ENCODE results near the gene KSR1. TPM values are rescaled to one million over a fixed set of nuclear protein-coding genes. Genes with fewer than 3 reads are reported as not detected.
A peak's percentile ranks its signal among the peaks of the same experiment; 100 is the strongest.
"Not testable (repeated sequence)": the region's sequence is repeated elsewhere in the genome, so short reads cannot be mapped to it uniquely, and the experiment has no call there.

Gene KSR1
- total RNA-seq, 1 experiment from 2014 or later = 37.6 TPM

DNA sequence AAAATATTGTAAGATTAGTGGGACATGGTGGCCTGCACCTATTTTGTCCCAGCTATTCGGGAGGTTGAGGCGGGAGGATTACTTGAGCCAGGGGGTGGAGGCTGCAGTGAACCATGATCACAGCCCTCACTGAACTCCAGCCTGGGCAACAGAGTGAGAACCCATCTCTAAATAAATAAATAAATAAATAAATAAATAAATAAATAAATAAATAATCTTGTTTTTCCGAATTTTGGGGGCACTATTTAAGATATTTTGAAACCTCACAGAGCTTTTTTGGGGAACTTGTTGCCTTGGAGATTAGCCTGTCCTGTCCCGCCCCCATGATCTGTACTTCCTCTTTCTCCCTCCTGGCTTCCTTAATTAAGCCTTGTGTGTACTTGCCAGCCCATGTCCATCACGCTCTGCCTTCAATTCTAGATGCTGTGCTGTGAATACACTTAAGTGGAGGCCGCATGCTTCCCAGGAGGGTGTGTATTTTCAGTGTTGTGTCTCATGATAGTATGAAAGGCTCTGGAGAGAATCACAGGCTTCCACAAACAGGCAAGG is 179.1 kb downstream of the KSR1 start:
- Histone ChIP-seq H3K9me3 (replicated peaks) (no peaks in the 10 kb centered on the region), H3K27ac (no peak overlapping the region), H3K36me3 (no peaks in the 10 kb centered on the region), H3K4me1 (no peaks in the 10 kb centered on the region), H3K27me3 (no peaks in the 10 kb centered on the region), H3K4me3 (no peak overlapping the region)
- no peak for DNase-seq

DNA sequence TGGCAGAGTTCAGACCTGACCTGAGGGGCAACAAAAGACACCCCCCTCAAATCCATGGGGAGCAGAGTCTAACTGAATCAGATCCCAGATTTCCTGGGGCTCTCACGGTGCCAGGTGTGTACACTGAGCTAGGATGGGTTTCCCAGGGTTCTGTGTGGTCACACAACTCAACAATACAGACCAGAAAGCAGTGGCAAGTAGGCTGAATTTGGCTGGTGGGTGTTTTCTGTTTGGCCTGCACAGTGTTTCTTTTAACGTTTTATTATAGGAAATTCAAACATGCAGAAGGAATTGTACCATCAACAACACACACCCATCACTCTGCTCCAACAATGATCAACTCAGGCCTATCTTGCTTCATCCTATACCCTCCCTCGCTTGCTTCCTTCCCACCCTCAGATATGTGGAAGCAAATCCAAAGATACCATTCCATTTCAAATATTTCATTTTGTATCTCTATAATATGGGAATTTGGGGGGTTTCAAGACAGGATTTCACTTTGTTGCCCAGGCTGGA is 179.8 kb downstream of the KSR1 start:
- not testable (repeated sequence) for H3K4me1 ChIP-seq; H3K4me3 ChIP-seq; H3K36me3 ChIP-seq; H3K9me3 ChIP-seq (replicated peaks); H3K27ac ChIP-seq; DNase-seq; H3K27me3 ChIP-seq

DNA sequence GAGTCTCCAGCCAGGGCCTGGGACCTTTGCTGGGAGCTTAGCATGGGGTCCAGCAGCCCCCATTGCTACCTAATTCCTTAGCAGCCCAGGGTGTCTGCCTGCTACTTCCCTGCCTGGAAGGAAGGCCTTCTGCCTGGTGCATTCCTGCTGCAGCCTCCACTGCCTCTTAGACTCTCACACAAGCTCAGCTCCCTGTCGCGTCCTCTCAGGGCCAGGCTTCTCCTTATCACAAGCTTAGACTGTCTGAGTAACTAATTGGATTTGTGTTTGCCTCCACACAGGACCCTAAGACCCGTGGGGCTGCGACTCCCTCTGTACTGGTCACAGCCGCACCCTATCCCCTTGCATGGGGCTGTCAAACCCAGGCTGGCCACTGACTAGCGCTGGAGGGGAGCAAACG is 181.6 kb downstream of the KSR1 start:
- DNase-seq; H3K9me3 ChIP-seq (replicated peaks); H3K27me3 ChIP-seq; H3K36me3 ChIP-seq; H3K4me3 ChIP-seq; H3K4me1 ChIP-seq; H3K27ac ChIP-seq: not testable (repeated sequence)

DNA sequence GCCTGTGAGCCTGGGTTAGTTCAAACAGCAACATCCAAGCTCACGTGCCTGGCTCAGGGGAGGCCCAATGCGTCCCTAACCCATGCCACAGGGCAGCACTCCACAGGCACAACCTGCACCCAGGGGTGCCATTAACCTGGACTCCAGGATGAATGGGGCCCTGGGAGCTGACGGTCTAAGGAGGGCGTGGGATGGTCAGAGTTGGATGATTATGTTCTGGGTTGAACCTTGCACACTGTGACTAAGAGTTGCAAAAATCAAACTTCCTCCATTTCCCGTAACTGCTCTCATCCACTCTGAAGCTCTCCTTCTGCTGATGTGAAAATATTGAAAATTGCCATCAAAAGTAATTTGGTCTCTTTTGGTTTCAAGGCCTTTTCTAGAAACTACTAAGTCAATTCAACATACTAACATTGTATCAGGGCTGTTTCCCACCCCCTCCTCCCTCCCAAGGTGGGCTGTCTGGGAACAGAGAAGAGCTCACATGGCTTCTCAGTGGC is 182.2 kb downstream of the KSR1 start:
- H3K4me1 ChIP-seq; DNase-seq; H3K36me3 ChIP-seq; H3K27ac ChIP-seq; H3K27me3 ChIP-seq; H3K9me3 ChIP-seq (replicated peaks); H3K4me3 ChIP-seq: not testable (repeated sequence)

DNA sequence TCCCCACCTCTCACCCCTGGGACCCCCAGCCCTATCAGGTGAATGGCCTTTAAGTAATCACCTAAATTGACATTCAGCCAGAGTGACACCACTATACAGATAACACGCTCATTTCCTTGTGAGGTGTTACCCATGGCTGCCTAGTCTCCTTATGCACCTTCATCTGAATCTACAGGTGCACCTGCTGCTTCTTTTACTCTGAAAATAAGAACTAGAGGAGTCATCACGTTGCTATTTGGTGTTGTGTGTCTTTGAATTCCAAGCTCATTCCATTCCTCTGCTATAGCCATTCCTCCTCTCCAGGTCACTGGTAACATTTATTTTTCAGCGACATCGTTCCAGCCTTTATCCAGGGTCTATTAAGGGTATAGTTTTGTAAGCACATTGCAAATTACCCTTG is 184.5 kb downstream of the KSR1 start:
- H3K9me3 ChIP-seq (replicated peaks) = no peaks in the 10 kb centered on the region
- no peaks in the 10 kb centered on the region for H3K27me3 ChIP-seq
- H3K27ac ChIP-seq = no peak overlapping the region
- no peaks in the 10 kb centered on the region for H3K4me1 ChIP-seq
- no peak for DNase-seq
- H3K36me3 ChIP-seq = no peaks in the 10 kb centered on the region
- no peak overlapping the region for H3K4me3 ChIP-seq

DNA sequence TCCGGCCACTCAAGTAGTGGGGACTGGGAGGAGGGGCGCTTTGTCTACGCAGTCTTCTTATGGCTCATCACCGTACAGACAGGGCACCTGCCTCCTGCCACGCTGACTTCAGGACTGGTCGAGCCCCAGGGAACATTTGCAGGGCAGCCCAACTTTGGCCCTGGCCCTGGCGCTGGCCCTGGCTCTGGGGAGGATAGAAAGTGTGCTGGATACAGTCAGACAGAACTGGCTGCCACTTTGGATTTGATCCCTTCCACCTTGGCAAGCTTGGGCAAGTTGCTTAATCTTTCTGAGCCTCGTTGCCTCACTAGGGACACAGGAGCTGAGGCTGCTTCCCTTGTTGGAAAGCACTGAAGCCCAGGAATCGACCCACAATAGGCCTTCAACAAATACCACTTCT is 188.3 kb downstream of the KSR1 start:
- Histone ChIP-seq H3K9me3 (replicated peaks) (no peaks in the 10 kb centered on the region), H3K36me3 (no peaks in the 10 kb centered on the region)
- no peak for DNase-seq

DNA sequence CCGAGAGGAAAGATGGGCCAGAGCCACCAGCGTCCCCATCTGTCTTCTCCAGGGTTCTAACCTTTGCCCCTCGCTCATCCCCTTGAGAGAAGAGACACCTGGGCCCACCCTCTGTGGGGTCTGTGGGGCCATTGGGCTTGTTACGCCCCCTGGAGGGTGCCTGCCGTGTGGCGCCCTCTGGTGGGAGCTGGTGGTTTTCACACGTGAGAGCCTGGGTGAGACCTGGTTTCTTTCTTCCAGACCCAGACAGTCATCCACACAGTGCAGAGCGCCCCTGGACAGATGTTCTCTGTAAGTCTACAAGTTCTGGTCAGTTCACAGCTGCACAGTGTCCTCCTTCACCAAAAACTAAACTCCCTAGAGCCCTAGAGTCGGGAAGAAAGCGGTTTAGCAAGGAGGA is 189.4 kb downstream of the KSR1 start:
- not testable (repeated sequence) for DNase-seq; H3K4me3 ChIP-seq; H3K4me1 ChIP-seq; H3K36me3 ChIP-seq; H3K27me3 ChIP-seq; H3K27ac ChIP-seq; H3K9me3 ChIP-seq (replicated peaks)

More for the DNA sequence above, 188.3 kb downstream of the KSR1 start:
- no peak overlapping the region for H3K27ac ChIP-seq
- no peaks in the 10 kb centered on the region for H3K4me1 ChIP-seq
- peaks cover 6% of the 10 kb centered on the region; the same call in 1 of the 2 replicates for H3K27me3 ChIP-seq
- H3K4me3 ChIP-seq = no peak overlapping the region

DNA sequence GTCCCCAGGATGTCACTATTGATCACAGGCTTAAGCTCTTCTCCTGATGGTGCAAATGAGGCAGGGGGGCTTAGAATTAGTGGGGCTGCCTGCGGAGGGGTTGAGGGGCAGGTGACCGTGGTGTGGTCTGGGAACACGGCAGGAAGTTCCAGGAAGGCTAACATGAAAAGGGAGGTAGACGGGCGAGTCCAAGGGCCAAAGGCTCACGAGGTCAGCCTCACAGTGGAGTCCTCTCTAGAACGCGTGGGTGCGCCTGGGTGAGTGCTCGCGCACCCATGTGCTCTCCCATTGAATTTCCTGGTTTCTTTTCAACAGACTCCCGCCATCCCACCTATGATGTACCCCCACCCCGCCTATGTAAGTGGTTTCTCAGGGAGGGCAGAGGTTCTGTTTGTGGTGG is 190.0 kb downstream of the KSR1 start:
- Histone ChIP-seq H3K27me3 (peaks cover 6% of the 10 kb centered on the region; the same call in 1 of the 2 replicates), H3K4me3 (no peak overlapping the region), H3K4me1 (no peaks in the 10 kb centered on the region), H3K9me3 (replicated peaks) (no peaks in the 10 kb centered on the region), H3K27ac (no peak overlapping the region), H3K36me3 (no peaks in the 10 kb centered on the region)
- no peak for DNase-seq

DNA sequence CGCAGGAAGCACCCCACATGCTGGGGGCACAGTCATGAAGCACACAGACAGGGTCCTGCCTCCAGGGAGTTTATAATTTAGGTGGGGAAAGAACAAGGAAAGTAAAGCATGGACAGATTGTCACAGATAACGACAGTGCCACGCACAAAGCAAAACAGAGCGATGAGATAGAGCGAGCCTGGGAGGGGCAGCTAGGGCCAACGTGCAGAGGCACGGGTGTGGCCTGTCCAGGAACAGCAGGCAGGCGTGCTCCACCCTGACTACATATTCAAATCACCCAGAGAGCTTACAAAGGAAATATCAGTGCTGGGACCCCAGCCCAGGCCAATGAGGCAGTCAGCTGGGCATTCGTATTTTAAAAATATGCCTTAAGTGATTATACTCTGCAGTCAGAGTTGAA is 191.5 kb downstream of the KSR1 start:
- no peaks in the 10 kb centered on the region for H3K36me3 ChIP-seq
- H3K27me3 ChIP-seq = peaks cover 6% of the 10 kb centered on the region
- H3K4me1 ChIP-seq = no peaks in the 10 kb centered on the region
- no peaks in the 10 kb centered on the region for H3K9me3 ChIP-seq (replicated peaks)
- no peak for DNase-seq
- no peak overlapping the region for H3K27ac ChIP-seq
- H3K4me3 ChIP-seq = no peak overlapping the region

DNA sequence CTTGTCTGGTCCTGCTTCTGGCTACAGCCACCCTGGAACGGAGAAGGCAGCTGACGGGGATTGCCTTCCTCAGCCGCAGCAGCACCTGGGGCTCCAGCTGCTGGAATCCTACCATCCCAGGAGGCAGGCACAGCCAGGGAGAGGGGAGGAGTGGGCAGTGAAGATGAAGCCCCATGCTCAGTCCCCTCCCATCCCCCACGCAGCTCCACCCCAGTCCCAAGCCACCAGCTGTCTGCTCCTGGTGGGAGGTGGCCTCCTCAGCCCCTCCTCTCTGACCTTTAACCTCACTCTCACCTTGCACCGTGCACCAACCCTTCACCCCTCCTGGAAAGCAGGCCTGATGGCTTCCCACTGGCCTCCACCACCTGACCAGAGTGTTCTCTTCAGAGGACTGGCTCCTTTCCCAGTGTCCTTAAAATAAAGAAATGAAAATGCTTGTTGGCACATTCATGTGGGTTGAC is 192.9 kb downstream of the KSR1 start:
- not testable (repeated sequence) for DNase-seq; H3K4me3 ChIP-seq; H3K36me3 ChIP-seq; H3K27ac ChIP-seq; H3K4me1 ChIP-seq; H3K9me3 ChIP-seq (replicated peaks); H3K27me3 ChIP-seq

DNA sequence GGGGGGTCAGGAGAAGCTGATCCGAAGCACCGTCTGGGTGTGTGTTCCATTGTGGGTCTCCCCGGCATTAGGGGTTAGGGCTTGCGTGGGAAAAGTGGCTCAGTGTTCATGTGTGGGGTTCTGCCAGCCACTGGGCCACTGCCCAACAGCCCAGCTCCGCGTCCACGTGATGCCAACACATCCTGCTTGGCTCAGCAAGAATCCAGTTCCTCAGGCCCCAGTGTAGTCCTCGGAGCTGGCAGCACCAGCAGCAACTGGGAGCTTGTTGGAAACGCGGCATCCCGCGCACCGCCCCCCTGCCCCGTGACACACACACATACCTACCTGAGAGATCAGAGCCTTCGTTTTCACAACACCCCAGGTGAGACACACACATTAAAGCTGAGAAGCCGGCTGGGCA is 193.7 kb downstream of the KSR1 start:
- Histone ChIP-seq H3K4me1 (no peaks in the 10 kb centered on the region), H3K9me3 (replicated peaks) (no peaks in the 10 kb centered on the region), H3K27ac (no peak overlapping the region), H3K36me3 (no peaks in the 10 kb centered on the region), H3K4me3 (no peak overlapping the region), H3K27me3 (peaks cover 6% of the 10 kb centered on the region)
- DNase-seq = no peak

DNA sequence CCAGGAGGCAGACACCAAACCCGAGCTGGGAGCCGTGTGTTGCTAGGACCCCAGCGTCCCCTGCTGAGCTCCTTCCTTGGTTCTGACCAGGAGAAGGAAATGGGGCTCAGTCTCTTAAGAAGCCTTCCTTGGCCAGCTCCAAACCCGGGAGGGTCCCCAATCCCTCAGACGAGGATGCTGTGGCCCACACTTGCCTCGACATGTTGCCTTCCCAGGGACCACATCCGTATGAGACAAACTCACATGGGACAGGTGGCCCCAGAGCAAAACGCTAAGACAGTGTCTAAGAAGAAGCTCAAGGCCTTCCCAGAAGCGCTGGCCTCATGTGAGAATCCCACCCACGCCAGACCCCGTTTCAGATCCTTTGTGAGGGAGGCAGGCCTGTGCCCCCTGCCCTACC is 194.6 kb downstream of the KSR1 start:
- no peak overlapping the region for H3K4me3 ChIP-seq
- H3K36me3 ChIP-seq = no peaks in the 10 kb centered on the region
- no peaks in the 10 kb centered on the region for H3K4me1 ChIP-seq
- H3K9me3 ChIP-seq (replicated peaks) = no peaks in the 10 kb centered on the region
- DNase-seq = no peak
- no peak overlapping the region for H3K27ac ChIP-seq
- peaks cover 6% of the 10 kb centered on the region for H3K27me3 ChIP-seq

DNA sequence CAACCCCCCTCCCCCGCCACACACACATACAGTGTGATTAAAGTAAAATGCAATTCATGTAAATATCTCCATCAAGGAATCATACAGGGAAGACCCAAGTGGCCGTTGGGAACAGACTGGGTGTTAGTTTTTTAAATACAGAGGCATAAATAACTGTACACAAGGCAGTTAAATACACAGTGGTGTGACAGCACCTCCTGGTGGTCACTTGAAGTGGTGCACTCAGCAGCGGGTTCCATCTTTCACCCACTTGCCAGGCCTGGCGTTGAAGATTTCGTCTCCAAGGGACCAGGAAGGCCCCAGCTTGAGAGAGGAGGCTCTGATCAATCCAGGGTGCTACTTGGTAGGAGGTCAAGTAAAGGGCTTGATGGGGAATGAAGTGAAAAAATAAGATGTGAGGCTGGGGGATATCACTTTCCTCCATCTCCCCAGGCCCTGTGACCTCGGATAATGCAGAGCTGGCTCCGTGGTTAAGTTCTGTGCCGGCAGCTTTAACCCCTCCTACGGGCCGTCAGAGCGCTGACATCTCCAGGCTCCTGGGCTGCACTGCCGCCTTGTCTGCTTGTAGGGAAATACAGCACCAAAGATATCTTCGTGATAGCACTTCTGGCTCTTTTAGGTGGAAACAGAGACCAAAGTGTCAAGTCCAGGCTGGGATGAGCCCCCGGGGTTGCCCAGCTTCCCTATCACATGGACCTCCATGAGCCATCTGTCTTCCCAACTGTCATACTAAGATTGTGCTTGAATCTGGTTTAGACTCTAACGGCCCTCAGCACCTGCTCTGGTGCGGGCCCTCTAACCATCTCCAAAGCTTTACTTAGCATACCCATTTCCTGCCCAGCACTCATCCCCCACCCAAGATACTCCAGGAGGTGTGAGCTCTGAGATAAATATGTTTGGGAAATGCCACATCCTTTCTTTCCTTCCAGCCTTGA is 195.4 kb downstream of the KSR1 start:
- Histone ChIP-seq H3K27me3 (peaks cover 6% of the 10 kb centered on the region), H3K36me3 (no peaks in the 10 kb centered on the region), H3K27ac (no peak overlapping the region), H3K4me1 (no peaks in the 10 kb centered on the region), H3K9me3 (replicated peaks) (no peaks in the 10 kb centered on the region), H3K4me3 (no peak overlapping the region)
- DNase-seq = peak; percentile 42 to 75

DNA sequence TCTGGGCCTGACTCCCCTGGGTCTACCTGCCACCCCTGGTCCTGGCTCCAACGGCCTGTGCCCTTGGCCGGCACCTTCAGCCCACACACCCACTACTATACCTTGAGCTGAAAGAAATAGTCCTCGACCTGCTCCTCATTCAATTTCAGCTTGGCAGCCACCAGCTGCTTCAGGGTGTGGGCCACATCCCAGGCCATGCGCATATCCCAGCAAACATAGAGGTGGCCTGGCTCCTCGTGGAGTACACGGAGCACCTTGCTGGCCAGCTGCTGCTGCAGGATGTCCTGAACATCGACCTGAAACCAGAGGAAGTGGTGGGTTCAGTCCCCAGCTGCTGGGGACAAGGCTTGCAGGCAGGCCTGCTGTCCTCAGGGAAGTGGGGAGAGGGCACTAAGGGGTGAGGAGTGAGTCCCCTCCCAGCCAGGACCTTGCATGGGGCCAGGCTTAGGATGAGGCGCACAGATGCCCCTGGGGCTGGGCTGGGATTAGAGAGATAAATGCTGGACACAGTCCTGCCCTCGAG is 197.3 kb downstream of the KSR1 start:
- H3K27ac ChIP-seq; DNase-seq; H3K36me3 ChIP-seq; H3K4me3 ChIP-seq; H3K9me3 ChIP-seq (replicated peaks); H3K27me3 ChIP-seq; H3K4me1 ChIP-seq: not testable (repeated sequence)

DNA sequence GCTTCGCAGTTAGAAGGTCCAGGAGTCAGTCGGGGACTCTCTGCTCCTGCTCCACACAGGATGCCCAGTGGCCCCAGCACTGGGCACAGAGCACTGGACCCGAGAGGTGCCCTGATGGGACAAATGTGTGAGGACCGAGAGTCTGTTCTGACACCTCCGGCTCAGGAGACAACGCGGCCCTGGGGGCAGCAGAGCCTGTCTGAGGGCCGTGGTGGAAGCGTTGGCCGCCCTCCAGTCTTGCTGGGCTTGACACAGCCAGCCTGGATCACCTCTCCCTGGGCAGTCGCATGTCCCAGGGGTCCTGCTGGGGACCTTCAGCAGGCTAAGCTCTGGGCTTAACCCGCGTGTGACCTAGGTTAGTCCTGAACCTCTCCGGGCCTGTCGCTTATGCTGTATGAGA is 197.9 kb downstream of the KSR1 start:
- DNase-seq = no peak
- Histone ChIP-seq H3K4me3 (no peak overlapping the region), H3K36me3 (no peaks in the 10 kb centered on the region), H3K9me3 (replicated peaks) (no peaks in the 10 kb centered on the region), H3K27me3 (no peaks in the 10 kb centered on the region; the same call in 1 of the 2 replicates), H3K4me1 (no peaks in the 10 kb centered on the region), H3K27ac (no peak overlapping the region)

Measured in SJCRH30 (cell line).